ENCODE measurements around the gene USB1.

USB1 gene

DNA sequence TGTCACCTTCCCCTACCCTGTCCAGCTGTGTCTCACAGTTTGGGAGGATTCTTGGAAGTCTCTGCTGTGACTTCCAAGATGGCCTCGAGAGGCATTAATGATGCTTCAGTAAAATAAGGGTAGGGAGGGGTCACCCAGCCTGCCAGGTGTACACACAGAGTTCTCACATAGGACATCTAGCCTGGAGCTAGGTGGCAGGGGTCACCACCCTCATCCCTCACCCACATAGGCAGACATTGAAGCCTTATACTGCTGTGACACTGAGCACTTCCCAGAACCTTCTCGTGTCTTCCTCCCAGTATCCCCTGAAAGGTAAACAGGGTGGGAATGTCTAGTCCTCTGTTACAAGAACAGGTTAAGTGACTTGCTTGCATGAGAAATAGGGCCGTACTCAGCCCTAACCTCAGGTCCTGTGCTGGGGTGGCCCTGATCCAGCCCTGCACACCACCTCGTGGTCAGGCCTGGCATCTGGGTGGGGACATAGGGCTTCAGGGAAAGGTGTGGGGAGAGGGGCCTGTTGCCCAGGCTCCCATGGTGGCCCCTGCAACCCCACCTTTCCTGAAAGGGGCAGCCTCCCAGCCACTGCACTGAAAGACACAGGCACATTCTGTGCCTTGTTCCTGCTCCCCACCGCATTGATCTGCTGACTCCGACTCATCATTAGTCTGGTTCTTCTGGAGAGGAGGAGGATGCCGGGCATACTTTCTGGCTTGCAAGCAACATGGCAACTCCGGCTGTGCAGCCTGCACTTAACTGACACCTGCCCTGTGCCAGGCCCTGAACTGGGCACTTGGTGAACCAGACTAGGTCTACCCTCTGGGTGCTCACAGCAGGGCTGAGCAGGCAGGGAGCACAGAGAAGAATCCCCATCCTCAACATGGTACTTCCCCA lies 20.7 kb downstream of the USB1 start:
- DNase-seq (ENCODE audit: low read depth) = peak; percentile 62
- no peak overlapping the region for H3K4me3 ChIP-seq (ENCODE audit: low read length)
- TF ChIP-seq, protein P1, sequence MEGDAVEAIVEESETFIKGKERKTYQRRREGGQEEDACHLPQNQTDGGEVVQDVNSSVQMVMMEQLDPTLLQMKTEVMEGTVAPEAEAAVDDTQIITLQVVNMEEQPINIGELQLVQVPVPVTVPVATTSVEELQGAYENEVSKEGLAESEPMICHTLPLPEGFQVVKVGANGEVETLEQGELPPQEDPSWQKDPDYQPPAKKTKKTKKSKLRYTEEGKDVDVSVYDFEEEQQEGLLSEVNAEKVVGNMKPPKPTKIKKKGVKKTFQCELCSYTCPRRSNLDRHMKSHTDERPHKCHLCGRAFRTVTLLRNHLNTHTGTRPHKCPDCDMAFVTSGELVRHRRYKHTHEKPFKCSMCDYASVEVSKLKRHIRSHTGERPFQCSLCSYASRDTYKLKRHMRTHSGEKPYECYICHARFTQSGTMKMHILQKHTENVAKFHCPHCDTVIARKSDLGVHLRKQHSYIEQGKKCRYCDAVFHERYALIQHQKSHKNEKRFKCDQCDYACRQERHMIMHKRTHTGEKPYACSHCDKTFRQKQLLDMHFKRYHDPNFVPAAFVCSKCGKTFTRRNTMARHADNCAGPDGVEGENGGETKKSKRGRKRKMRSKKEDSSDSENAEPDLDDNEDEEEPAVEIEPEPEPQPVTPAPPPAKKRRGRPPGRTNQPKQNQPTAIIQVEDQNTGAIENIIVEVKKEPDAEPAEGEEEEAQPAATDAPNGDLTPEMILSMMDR (IDR thresholded peaks at IDR 0.05; ENCODE audit: insufficient read depth, low read depth, low read length, missing control alignments) = no peak

DNA sequence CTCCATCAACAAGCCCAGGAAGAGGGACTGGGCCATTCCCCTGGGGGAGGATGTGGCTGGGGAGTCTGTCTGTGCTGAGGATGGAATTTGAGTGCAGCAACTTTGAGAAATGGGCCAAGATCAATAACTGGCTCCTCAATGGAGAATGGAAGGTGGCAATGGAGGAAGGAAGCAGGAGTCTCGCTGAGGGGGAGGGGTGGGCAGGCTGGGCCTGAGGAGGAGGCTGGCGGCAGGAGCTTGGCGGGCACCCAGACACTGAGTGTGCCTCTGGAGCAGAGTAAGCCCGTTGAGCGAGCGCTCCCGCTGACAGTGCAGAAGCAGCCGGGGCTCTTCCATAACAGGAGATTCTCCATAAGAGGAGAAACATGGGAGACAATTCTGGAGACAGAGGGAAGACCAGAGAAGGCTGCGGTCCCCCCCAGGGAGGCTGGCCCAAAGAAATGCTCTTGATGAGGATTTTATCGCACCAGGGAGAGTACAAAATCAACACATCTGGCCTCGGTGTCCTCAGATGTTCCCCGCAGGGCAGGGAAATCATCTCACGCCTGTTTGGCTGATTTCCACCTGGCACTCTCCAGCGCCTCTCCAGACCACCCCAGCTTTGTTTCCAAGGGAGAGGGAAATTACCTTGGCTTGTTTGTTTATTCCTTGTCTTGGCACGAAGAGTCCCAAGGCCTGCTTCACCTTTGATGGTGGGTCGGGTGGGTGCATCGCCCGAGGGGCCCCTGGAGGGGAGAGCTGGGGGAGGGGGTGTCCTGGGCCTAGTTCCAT lies 21.6 kb downstream of the USB1 start:
- H3K4me3 ChIP-seq (ENCODE audit: low read length) = no peak overlapping the region
- TF ChIP-seq, protein P1 (IDR thresholded peaks at IDR 0.05; ENCODE audit: insufficient read depth, low read depth, low read length, missing control alignments) = no peak
- peak; percentile 75 for DNase-seq (ENCODE audit: low read depth)

DNA sequence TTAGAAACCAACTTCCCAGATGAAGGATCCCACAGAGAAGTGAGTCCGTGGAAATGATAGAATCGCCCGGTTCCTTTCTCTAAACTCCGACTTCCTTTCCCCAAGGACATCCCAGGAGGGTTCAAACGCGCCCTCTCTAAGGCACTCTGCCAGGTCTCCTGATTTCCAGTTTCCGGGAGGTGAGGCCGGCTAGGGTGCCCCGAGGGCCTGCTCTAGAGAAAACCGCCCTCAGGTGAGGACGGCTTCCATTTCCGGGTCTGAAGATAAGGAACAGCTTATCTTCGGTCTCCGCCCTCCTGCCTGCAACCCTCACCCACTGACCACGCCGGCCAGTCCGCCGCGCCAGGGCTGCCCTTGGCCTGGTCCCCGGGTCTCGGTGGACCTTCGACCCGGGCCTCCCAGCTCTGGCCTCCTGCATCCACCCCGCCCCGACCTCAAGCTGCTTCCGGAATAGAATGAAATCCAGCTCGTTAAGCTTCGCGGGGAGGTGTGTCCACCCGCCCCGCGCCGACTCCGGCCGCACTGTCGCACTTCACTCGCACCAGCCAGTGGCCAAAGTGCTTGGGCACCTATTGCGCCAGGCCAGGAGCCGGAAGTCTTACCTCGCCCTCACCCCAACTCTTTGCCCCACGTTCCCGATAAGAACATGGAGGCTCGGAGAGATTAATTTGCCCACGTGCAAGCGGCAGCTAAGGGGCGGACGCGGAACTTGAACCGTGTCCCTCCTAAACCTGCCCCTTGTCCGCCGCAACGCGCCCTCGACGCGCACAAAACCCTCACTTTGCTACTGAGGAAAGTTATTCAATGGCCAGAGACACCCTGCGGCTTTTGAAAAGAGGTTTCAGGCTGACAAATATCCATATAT lies 23.5 kb downstream of the USB1 start:
- peak overlapping the region; percentile 50 for H3K4me3 ChIP-seq (ENCODE audit: low read length)
- TF ChIP-seq, protein P1 (IDR thresholded peaks at IDR 0.05; ENCODE audit: insufficient read depth, low read depth, low read length, missing control alignments) = no peak
- no peak for DNase-seq (ENCODE audit: low read depth)

DNA sequence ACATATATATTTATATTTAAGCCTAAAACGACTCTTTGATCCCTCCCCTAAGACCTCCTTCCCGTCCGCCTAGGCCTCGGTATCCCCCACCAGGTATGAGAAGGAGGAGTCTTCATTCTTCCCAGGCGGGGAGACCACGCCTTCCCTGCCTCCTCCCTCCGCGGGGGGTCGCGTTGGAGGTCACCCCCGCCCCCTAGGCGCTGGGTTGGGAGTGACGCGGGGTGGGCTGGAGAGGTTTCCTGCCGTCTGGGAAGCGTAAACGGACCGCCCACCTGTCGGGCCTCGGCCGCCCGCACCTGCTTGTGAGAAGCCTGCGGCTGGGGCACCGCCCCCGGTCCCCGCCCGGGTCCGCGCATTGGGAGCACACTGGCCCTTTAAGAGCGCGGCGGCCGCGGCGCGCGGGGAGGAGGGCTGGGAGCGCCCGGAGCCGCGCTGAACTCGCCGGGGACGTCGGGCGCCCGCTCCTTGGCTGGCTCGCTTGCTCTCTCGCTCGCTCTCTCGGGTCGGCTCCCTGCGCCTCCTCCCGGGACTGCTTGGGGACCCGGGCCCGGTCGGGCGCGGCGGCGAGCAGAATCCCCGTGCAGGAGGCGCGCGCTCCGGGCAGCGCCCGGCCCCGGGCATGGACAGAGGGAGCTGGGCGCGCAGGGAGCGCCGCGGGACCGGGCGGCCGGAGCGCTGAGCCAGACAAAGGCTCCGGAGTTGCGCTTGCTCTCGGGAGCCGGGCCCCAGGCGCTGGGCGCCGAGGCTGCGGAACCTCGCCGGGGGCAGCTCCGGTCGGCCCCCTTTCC lies 24.3 kb downstream of the USB1 start, which contains the start of gene MMP15:
Gene MMP15 (plus strand): TSS at position 404 of the 788 bp plus-strand sequence. CDS start 597 bp downstream, outside the sequence.
- H3K4me3 ChIP-seq (ENCODE audit: low read length) = peak within 1 kb of the TSS; percentile 50
- DNase-seq (ENCODE audit: low read depth) = peak; percentile 84
- TF ChIP-seq, protein P1 (IDR thresholded peaks at IDR 0.05; ENCODE audit: insufficient read depth, low read depth, low read length, missing control alignments) = no peak

DNA sequence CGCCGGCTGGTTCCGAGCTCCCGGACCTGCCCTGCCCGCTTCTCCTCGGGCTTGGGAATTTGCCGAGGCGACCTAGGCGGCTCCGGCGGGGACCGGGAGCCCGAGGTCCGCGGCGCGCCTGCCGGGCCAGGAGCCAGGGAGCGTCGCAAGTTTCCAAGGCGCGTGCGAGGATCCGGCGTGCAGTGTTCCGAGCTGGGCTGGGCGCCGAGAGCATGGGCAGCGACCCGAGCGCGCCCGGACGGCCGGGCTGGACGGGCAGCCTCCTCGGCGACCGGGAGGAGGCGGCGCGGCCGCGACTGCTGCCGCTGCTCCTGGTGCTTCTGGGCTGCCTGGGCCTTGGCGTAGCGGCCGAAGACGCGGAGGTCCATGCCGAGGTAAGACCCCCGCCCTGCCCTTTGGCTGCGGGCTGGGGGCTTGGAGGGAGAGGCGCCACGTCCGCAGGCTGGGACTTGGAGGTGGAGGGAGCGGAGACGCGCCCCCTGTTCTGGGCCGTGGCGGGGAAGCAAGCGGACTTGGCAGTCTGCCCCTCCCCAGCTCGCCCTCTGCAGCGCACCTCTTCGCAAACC lies 25.0 kb downstream of the USB1 start:
- TF ChIP-seq, protein P1 (IDR thresholded peaks at IDR 0.05; ENCODE audit: insufficient read depth, low read depth, low read length, missing control alignments) = no peak
- DNase-seq (ENCODE audit: low read depth) = peak; percentile 44
- peak overlapping the region; percentile 50 for H3K4me3 ChIP-seq (ENCODE audit: low read length)

Data from epithelial cell of esophagus (primary cell).